ENCODE results near the gene VSTM2B. TPM values are rescaled to one million over a fixed set of nuclear protein-coding genes. Genes with fewer than 3 reads are reported as not detected.
"Not testable (repeated sequence)": the region's sequence is repeated elsewhere in the genome, so short reads cannot be mapped to it uniquely, and the experiment has no call there.

The VSTM2B gene
- total RNA-seq, 4 donors from 2014 or later, result not detected

DNA sequence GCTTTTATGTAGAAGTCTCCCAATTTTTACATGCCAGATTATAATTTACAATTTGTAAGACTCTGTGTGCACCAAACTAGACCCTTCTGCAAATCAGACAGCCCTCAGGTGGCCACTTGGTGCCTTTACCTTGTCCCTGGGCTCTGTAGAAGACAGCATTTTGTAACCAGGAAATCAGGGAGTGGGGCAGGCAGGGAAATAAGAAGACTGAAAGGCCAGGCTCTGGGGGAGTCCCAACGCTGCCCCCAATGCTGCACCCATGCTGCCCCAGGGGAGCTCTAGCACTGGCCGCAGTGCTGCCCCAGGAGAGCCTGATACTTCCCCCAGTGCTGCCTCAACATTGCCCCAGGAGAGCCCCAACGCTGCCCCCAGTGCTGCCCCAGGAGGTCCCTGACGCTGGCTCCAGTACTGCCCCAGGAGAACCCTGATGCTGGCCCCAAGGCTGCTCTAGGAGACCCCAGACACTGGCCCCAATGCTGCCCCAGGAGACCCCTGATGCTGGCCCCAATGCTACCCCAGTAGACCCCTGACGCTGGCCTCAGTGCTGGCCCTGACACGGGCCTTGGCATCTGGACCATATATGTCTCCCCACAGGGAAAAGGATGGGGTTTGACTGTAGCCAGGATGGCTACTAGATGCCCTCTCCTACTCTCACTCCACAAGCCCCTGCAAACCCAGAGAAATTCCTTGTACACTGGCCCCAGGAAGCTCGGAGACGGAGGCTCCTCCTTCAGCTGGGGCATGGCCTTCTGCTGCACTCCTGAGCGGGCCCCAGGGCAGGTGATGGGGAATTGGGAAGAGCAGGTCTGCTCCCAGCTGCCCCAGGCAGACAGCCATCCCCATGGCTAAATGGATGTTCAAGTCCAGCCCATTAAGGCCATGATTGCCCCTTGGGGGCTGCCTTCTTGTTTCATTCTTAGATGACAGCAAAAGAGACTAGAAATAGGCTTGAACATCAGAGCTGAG lies 23.6 kb downstream of the VSTM2B start:
- TF ChIP-seq POLR2A (IDR thresholded peaks at IDR 0.05), result no peak
- TF ChIP-seq CTCF (IDR thresholded peaks at IDR 0.05), result no peak
- no peaks in the 10 kb centered on the region for H3K9me3 ChIP-seq
- H3K4me1 ChIP-seq, result no peaks in the 10 kb centered on the region
- DNase-seq, result no peak
- H3K4me3 ChIP-seq, result no peak overlapping the region
- no peaks in the 10 kb centered on the region for H3K27me3 ChIP-seq
- H3K27ac ChIP-seq, result no peak overlapping the region
- intact Hi-C loops (cut with DNase I; ENCODE audit: low total_unique reads), result no loop called here
- H3K36me3 ChIP-seq, result no peaks in the 10 kb centered on the region

GRCh38 chr19:29550896-29551295 lies 25.1 kb downstream of the VSTM2B start:
- intact Hi-C loops (cut with DNase I; ENCODE audit: low total_unique reads), result no loop called here
- Histone ChIP-seq H3K9me3 (no peaks in the 10 kb centered on the region), H3K27ac (no peak overlapping the region), H3K27me3 (no peaks in the 10 kb centered on the region), H3K4me3 (no peak overlapping the region), H3K36me3 (no peaks in the 10 kb centered on the region), H3K4me1 (no peaks in the 10 kb centered on the region)
- DNase-seq, result no peak
- TF ChIP-seq POLR2A (IDR thresholded peaks at IDR 0.05) (no peak), CTCF (IDR thresholded peaks at IDR 0.05) (no peak)

GRCh38 chr19:29551774-29552173 lies 26.0 kb downstream of the VSTM2B start:
- no peaks in the 10 kb centered on the region for H3K4me1 ChIP-seq
- H3K9me3 ChIP-seq, result no peaks in the 10 kb centered on the region
- H3K27me3 ChIP-seq, result no peaks in the 10 kb centered on the region
- H3K36me3 ChIP-seq, result no peaks in the 10 kb centered on the region
- H3K27ac ChIP-seq, result no peak overlapping the region
- intact Hi-C loops (cut with DNase I; ENCODE audit: low total_unique reads), result no loop called here
- TF ChIP-seq CTCF (IDR thresholded peaks at IDR 0.05) (no peak), POLR2A (IDR thresholded peaks at IDR 0.05) (no peak)
- no peak for DNase-seq
- H3K4me3 ChIP-seq, result no peak overlapping the region

DNA sequence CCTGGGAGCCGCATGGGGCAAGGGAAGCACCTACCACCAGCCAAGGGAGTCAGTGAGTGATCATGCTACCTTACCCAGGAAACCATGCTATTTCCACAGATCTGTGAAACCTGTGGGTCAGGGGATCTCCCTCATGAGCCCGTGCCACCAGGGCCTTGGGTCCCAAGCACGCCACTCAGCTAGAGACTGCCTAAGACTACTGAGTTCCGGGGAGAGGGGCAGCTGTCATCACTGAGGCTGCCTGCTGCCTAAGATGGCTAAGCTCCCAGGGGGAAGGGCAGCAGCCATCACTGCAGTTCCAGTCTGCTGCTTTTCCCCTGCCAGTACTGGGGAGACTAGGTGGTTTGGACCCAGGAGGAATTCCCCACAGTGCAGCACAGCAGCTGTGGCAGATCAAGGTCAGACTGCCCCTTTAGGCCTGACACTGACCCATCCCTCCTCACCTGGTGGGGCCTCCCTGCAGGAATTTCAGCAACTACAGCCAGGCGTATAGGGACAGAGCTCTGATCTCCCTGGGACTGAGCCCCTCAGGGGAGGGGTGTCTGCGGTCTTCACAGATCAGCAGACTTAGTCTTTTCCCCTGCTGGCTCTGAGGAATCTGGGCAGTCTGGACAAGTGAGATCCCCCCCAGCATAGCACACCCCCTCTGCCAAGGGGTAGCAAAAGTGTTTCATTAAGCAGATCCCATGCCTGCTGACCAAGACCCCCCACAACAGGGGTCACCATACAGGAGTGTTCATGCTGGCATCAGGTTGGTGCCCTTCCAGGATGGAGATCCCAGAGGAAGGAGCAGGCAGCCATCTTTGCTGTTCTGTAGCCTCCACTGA lies 26.9 kb downstream of the VSTM2B start:
- no peak for DNase-seq
- H3K36me3 ChIP-seq, result no peaks in the 10 kb centered on the region
- H3K9me3 ChIP-seq, result no peaks in the 10 kb centered on the region
- no peak overlapping the region for H3K4me3 ChIP-seq
- intact Hi-C loops (cut with DNase I; ENCODE audit: low total_unique reads), result no loop called here
- TF ChIP-seq POLR2A (IDR thresholded peaks at IDR 0.05) (no peak), CTCF (IDR thresholded peaks at IDR 0.05) (no peak)
- no peaks in the 10 kb centered on the region for H3K27me3 ChIP-seq
- no peaks in the 10 kb centered on the region for H3K4me1 ChIP-seq
- no peak overlapping the region for H3K27ac ChIP-seq

- no peaks in the 10 kb centered on the region for H3K27me3 ChIP-seq
- intact Hi-C loops (cut with DNase I; ENCODE audit: low total_unique reads), result no loop called here
- no peaks in the 10 kb centered on the region for H3K4me1 ChIP-seq
- no peak for DNase-seq
- no peak overlapping the region for H3K4me3 ChIP-seq
- peaks cover 0 to 1% of the 10 kb centered on the region in 2 donors for H3K9me3 ChIP-seq
- no peaks in the 10 kb centered on the region for H3K36me3 ChIP-seq
- TF ChIP-seq POLR2A (IDR thresholded peaks at IDR 0.05) (no peak), CTCF (IDR thresholded peaks at IDR 0.05) (no peak)
- H3K27ac ChIP-seq, result no peak overlapping the region
Measured at GRCh38 chr19:29554149-29554548, 28.4 kb downstream of the VSTM2B start.

DNA sequence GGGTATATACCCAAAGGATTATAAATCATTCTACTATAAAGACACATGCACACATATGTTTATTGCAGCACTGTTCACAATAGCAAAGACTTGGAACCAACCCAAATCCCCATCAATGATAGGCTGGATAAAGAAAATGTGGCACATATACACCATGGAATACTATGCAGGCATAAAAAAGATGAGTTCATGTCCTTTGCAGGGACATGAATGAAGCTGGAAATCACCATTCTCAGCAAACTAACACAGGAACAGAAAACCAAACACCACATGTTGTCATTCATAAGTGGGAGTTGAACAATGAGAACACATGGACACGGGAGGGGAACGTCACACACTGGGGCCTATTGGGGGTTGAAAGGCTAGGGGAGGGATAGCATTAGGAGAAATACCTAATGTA lies 33.3 kb downstream of the VSTM2B start:
- intact Hi-C loops (cut with DNase I; ENCODE audit: low total_unique reads); DNase-seq; H3K9me3 ChIP-seq; H3K27ac ChIP-seq; H3K4me1 ChIP-seq; H3K4me3 ChIP-seq; H3K36me3 ChIP-seq; H3K27me3 ChIP-seq: not testable (repeated sequence)

Data from uterus (tissue), 4 donors.